ENCODE data around the gene TYSND1. TPM values are rescaled to one million over a fixed set of nuclear protein-coding genes. Genes with fewer than 3 reads are reported as not detected.
A peak's percentile ranks its signal among the peaks of the same experiment; 100 is the strongest.

Gene TYSND1
- total RNA-seq, 1 donor, result 15.6 TPM

- no peak overlapping the region for H3K4me3 ChIP-seq (ENCODE audit: insufficient read depth, low read length)
- H3K27ac ChIP-seq (ENCODE audit: low read depth, low read length), result no peak overlapping the region
- peaks cover 21% of the 10 kb centered on the region for H3K4me1 ChIP-seq (ENCODE audit: insufficient read depth, low read length)
- DNase-seq (ENCODE audit: insufficient read length, low spot score, missing footprints), result no peak
- peaks cover 13% of the 10 kb centered on the region for H3K79me2 ChIP-seq (ENCODE audit: insufficient read depth, low read length)
- H3K9me3 ChIP-seq (ENCODE audit: low read depth, low read length), result no peaks in the 10 kb centered on the region
- TF ChIP-seq CTCF (IDR thresholded peaks at IDR 0.05; ENCODE audit: extremely low read depth, low read depth, low read length), result no peak
- H3K27me3 ChIP-seq (ENCODE audit: insufficient read depth, low read length), result no peaks in the 10 kb centered on the region
- H2AFZ ChIP-seq (ENCODE audit: low read length), result no peak overlapping the region
- H4K20me1 ChIP-seq (ENCODE audit: insufficient read depth, low read length), result peaks cover 14% of the 10 kb centered on the region
- peaks cover 19% of the 10 kb centered on the region for H3K36me3 ChIP-seq (ENCODE audit: insufficient read depth, low read length)
- no peak overlapping the region for H3K4me2 ChIP-seq (ENCODE audit: insufficient read depth, low read length)
Observed at GRCh38 chr10:70135684-70136083, 10.8 kb downstream of the TYSND1 start.

GRCh38 chr10:70135046-70135445, 11.5 kb downstream of the TYSND1 start:
- no peak for TF ChIP-seq CTCF (IDR thresholded peaks at IDR 0.05; ENCODE audit: extremely low read depth, low read depth, low read length)
- H3K36me3 ChIP-seq (ENCODE audit: insufficient read depth, low read length), result peaks cover 14% of the 10 kb centered on the region
- H3K4me2 ChIP-seq (ENCODE audit: insufficient read depth, low read length), result no peak overlapping the region

GRCh38 chr10:70132098-70133029, 14.1 kb downstream of the TYSND1 start, which contains the start of gene AIFM2:
TSS of gene AIFM2 (minus strand) at chr10:70132825. CDS start at chr10:70124084, 8,741 bp downstream.
- peak within 1 kb of the TSS; percentile 83 for H3K4me3 ChIP-seq (ENCODE audit: insufficient read depth, low read length)
- H4K20me1 ChIP-seq (ENCODE audit: insufficient read depth, low read length), result no peaks in the 10 kb centered on the region
- peak; percentile 98 for DNase-seq (ENCODE audit: insufficient read length, low spot score, missing footprints)
- peaks cover 18% of the 10 kb centered on the region for H3K79me2 ChIP-seq (ENCODE audit: insufficient read depth, low read length)
- peak within 1 kb of the TSS; percentile 91 for H3K4me2 ChIP-seq (ENCODE audit: insufficient read depth, low read length)
- no peak for TF ChIP-seq CTCF (IDR thresholded peaks at IDR 0.05; ENCODE audit: extremely low read depth, low read depth, low read length)
- H3K27ac ChIP-seq (ENCODE audit: low read depth, low read length), result peak within 1 kb of the TSS; percentile 68
- H3K4me1 ChIP-seq (ENCODE audit: insufficient read depth, low read length), result peaks cover 25% of the 10 kb centered on the region
- no peaks in the 10 kb centered on the region for H3K9me3 ChIP-seq (ENCODE audit: low read depth, low read length)
- H2AFZ ChIP-seq (ENCODE audit: low read length), result peak within 1 kb of the TSS; percentile 83
- no peaks in the 10 kb centered on the region for H3K36me3 ChIP-seq (ENCODE audit: insufficient read depth, low read length)
- H3K27me3 ChIP-seq (ENCODE audit: insufficient read depth, low read length), result no peaks in the 10 kb centered on the region

More at GRCh38 chr10:70135046-70135445, 11.5 kb downstream of the TYSND1 start:
- no peak for DNase-seq (ENCODE audit: insufficient read length, low spot score, missing footprints)
- H2AFZ ChIP-seq (ENCODE audit: low read length), result no peak overlapping the region
- peaks cover 10% of the 10 kb centered on the region for H4K20me1 ChIP-seq (ENCODE audit: insufficient read depth, low read length)
- peaks cover 15% of the 10 kb centered on the region for H3K79me2 ChIP-seq (ENCODE audit: insufficient read depth, low read length)
- H3K27me3 ChIP-seq (ENCODE audit: insufficient read depth, low read length), result no peaks in the 10 kb centered on the region
- no peaks in the 10 kb centered on the region for H3K9me3 ChIP-seq (ENCODE audit: low read depth, low read length)
- peaks cover 25% of the 10 kb centered on the region for H3K4me1 ChIP-seq (ENCODE audit: insufficient read depth, low read length)
- H3K4me3 ChIP-seq (ENCODE audit: insufficient read depth, low read length), result no peak overlapping the region
- no peak overlapping the region for H3K27ac ChIP-seq (ENCODE audit: low read depth, low read length)

GRCh38 chr10:70131560-70131937, 15.0 kb downstream of the TYSND1 start:
- H3K4me3 ChIP-seq (ENCODE audit: insufficient read depth, low read length), result peak overlapping the region; percentile 83
- peaks cover 3% of the 10 kb centered on the region for H4K20me1 ChIP-seq (ENCODE audit: insufficient read depth, low read length)
- no peak for DNase-seq (ENCODE audit: insufficient read length, low spot score, missing footprints)
- no peaks in the 10 kb centered on the region for H3K27me3 ChIP-seq (ENCODE audit: insufficient read depth, low read length)
- peaks cover 25% of the 10 kb centered on the region for H3K4me1 ChIP-seq (ENCODE audit: insufficient read depth, low read length)
- H3K9me3 ChIP-seq (ENCODE audit: low read depth, low read length), result no peaks in the 10 kb centered on the region
- TF ChIP-seq CTCF (IDR thresholded peaks at IDR 0.05; ENCODE audit: extremely low read depth, low read depth, low read length), result no peak
- H3K79me2 ChIP-seq (ENCODE audit: insufficient read depth, low read length), result peaks cover 19% of the 10 kb centered on the region
- no peak overlapping the region for H2AFZ ChIP-seq (ENCODE audit: low read length)
- H3K36me3 ChIP-seq (ENCODE audit: insufficient read depth, low read length), result no peaks in the 10 kb centered on the region
- peak overlapping the region; percentile 91 for H3K4me2 ChIP-seq (ENCODE audit: insufficient read depth, low read length)
- H3K27ac ChIP-seq (ENCODE audit: low read depth, low read length), result peak overlapping the region; percentile 44
